ENCODE results near the gene EXOC2.

DNA sequence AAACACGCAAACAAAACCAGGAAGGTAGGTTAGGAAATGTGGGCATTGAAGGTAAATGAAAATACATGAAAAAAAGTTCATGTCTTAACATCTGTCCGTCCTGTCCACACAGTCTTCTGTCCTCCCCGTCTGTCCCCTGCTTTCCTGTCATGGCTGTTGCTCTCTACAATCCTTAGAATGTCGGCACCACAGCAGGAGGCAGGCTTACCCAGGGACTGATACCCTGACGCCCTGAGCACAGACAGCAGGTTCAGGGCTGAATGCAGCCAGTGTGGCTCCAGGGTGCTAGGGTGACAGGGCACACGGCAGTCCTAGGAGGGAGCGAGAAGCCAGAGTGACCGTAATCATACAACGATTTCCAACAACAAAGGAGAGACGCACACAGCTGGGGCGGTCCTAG lies 177.7 kb downstream of the EXOC2 start:
- TF ChIP-seq, protein P1, sequence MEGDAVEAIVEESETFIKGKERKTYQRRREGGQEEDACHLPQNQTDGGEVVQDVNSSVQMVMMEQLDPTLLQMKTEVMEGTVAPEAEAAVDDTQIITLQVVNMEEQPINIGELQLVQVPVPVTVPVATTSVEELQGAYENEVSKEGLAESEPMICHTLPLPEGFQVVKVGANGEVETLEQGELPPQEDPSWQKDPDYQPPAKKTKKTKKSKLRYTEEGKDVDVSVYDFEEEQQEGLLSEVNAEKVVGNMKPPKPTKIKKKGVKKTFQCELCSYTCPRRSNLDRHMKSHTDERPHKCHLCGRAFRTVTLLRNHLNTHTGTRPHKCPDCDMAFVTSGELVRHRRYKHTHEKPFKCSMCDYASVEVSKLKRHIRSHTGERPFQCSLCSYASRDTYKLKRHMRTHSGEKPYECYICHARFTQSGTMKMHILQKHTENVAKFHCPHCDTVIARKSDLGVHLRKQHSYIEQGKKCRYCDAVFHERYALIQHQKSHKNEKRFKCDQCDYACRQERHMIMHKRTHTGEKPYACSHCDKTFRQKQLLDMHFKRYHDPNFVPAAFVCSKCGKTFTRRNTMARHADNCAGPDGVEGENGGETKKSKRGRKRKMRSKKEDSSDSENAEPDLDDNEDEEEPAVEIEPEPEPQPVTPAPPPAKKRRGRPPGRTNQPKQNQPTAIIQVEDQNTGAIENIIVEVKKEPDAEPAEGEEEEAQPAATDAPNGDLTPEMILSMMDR (IDR thresholded peaks at IDR 0.05) = no peak
- TF ChIP-seq EP300 (IDR thresholded peaks at IDR 0.05; ENCODE audit: low read depth) = no peak

Data from transverse colon (tissue), 3 donors.